Eye (tissue), 1 donor: ENCODE results near the gene VSX1.
A peak's percentile ranks its signal among the peaks of the same experiment; 100 is the strongest.

Experiments used
- DNase-seq: peaks from one replicate; pipeline ENCODE4 v3.0.0-alpha.2; 2015

Gene VSX1

GRCh38 chr20:25039697-25040437 is 42.1 kb downstream of the VSX1 start:
- no peak for DNase-seq

GRCh38 chr20:25038591-25039015 is 43.3 kb downstream of the VSX1 start:
- DNase-seq, result no peak

- DNase-seq, result no peak
These were observed 43.9 kb downstream of the VSX1 start for GRCh38 chr20:25038103-25038410.

GRCh38 chr20:25037288-25038102 is 44.4 kb downstream of the VSX1 start:
- peak; percentile 50 for DNase-seq

- DNase-seq, result no peak
These were observed 45.5 kb downstream of the VSX1 start for GRCh38 chr20:25036331-25036936.

- DNase-seq, result no peak
These were observed 46.0 kb downstream of the VSX1 start for GRCh38 chr20:25035921-25036320.

GRCh38 chr20:25033924-25034300 is 48.0 kb downstream of the VSX1 start:
- no peak for DNase-seq

- DNase-seq, result peak; percentile 55
These were observed 48.5 kb downstream of the VSX1 start for GRCh38 chr20:25033265-25033923.

- peak; percentile 64 for DNase-seq
These were observed 49.3 kb downstream of the VSX1 start for GRCh38 chr20:25032478-25033264.

GRCh38 chr20:25032065-25032477 is 49.9 kb downstream of the VSX1 start:
- DNase-seq, result no peak

GRCh38 chr20:25031241-25031640 is 50.7 kb downstream of the VSX1 start:
- DNase-seq, result no peak

- DNase-seq, result no peak
These were observed 51.2 kb downstream of the VSX1 start for GRCh38 chr20:25030649-25031207.

- no peak for DNase-seq
These were observed 51.8 kb downstream of the VSX1 start for GRCh38 chr20:25030007-25030648.

GRCh38 chr20:25025986-25026605 is 55.8 kb downstream of the VSX1 start:
- no peak for DNase-seq
